CD4-positive, alpha-beta T cell treated with Interleukin-15 for 4 hours (primary cell): ENCODE results near the gene TSC22D4.
A peak's percentile ranks its signal among the peaks of the same experiment; 100 is the strongest.

Experiments
- DNase-seq: peaks from one replicate; pipeline ENCODE4 v3.0.0-alpha.2; 2020; ENCODE audit warnings: low spot score

TSC22D4 gene

GRCh38 chr7:100492738-100493475 lies 13.9 kb upstream of the TSC22D4 start:
- DNase-seq = no peak

- DNase-seq = no peak
Observed at GRCh38 chr7:100491192-100491578, 12.2 kb upstream of the TSC22D4 start.

GRCh38 chr7:100490483-100491191 lies 11.6 kb upstream of the TSC22D4 start:
- DNase-seq = no peak

- peak; percentile 53 for DNase-seq
Observed at GRCh38 chr7:100489824-100490223, 10.8 kb upstream of the TSC22D4 start.

- DNase-seq = no peak
Observed at GRCh38 chr7:100489121-100489520, 10.1 kb upstream of the TSC22D4 start.

- DNase-seq = no peak
Observed at GRCh38 chr7:100488333-100489095, 9.5 kb upstream of the TSC22D4 start.

GRCh38 chr7:100486753-100487446 lies 7.9 kb upstream of the TSC22D4 start:
- DNase-seq = no peak

- no peak for DNase-seq
Observed at GRCh38 chr7:100486111-100486636, 7.2 kb upstream of the TSC22D4 start.

- DNase-seq = no peak
Observed at GRCh38 chr7:100485471-100485876, 6.5 kb upstream of the TSC22D4 start.

GRCh38 chr7:100484673-100485045 lies 5.6 kb upstream of the TSC22D4 start:
- DNase-seq = no peak

- peak; percentile 45 for DNase-seq
Observed at GRCh38 chr7:100483722-100484672, 5.0 kb upstream of the TSC22D4 start, which contains the start of gene NYAP1. NYAP1 (plus strand) TSS chr7:100483927; CDS start chr7:100485312, 1,385 bp downstream.

GRCh38 chr7:100483090-100483721 lies 4.2 kb upstream of the TSC22D4 start:
- DNase-seq = peak; percentile 82

GRCh38 chr7:100482728-100483089 lies 3.7 kb upstream of the TSC22D4 start:
- DNase-seq = no peak

GRCh38 chr7:100481466-100481865 lies 2.5 kb upstream of the TSC22D4 start:
- no peak for DNase-seq

- no peak for DNase-seq
Observed at GRCh38 chr7:100477871-100478267, 1.1 kb downstream of the TSC22D4 start.

GRCh38 chr7:100476903-100477870 lies 1.8 kb downstream of the TSC22D4 start:
- no peak for DNase-seq

GRCh38 chr7:100476101-100476780 lies 2.8 kb downstream of the TSC22D4 start:
- DNase-seq = no peak

GRCh38 chr7:100475549-100475948 lies 3.5 kb downstream of the TSC22D4 start:
- no peak for DNase-seq
